SH-SY5Y (cell line): ENCODE results near the gene ANO9.

ENCODE experiments used
- GATA2 ChIP-seq: IDR thresholded peaks from 2 replicates; pipeline ENCODE4 v1.6.1; 2011; ENCODE audit warnings: mild to moderate bottlenecking, low read depth, low read length
- GATA3 ChIP-seq: IDR thresholded peaks from 2 replicates; pipeline ENCODE4 v1.6.1; 2011; ENCODE audit warnings: low read depth, mild to moderate bottlenecking, low read length, moderate library complexity

Gene ANO9

DNA sequence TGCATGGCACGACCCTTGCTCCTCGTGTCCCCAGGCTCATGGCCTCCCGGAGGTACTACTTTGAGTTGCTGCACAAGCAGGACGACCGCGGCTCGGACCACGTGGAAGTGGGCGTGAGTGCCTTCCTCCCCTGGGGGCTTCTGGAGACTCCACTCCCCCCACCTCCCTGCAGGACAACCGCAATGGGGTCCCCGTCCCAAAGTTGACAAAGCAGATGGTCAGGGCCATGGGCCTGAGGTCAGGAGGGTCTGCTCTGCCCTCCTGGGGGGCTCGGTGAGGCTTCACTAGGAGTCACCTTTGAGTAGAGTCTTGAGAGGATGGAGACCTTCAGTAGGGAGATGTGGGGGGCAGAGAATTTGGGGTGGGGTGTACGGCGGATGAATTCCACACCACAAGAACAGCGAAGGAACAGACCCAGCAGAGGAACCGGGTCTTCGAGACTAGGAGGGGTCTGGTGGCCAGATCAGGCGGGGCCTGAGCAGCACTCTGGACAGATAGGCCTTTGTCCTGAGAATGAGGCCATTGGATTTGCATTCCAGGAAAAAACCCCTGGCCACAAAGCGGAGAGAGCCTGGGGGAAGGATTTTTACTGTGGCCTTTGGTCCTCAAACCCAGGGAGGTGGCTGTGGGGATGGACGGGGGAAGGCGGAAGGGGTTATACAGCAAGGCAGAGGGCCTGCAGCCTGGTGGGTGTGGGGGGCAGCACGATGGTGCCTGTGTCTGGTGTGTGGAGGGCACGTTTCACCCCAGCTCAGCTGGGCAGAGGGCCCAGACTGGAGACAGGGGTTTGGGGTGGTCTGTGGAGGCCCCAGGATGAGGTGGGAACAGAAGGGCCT is 67.9 kb downstream of the ANO9 start:
- TF ChIP-seq GATA3 (no peak), GATA2 (no peak)

DNA sequence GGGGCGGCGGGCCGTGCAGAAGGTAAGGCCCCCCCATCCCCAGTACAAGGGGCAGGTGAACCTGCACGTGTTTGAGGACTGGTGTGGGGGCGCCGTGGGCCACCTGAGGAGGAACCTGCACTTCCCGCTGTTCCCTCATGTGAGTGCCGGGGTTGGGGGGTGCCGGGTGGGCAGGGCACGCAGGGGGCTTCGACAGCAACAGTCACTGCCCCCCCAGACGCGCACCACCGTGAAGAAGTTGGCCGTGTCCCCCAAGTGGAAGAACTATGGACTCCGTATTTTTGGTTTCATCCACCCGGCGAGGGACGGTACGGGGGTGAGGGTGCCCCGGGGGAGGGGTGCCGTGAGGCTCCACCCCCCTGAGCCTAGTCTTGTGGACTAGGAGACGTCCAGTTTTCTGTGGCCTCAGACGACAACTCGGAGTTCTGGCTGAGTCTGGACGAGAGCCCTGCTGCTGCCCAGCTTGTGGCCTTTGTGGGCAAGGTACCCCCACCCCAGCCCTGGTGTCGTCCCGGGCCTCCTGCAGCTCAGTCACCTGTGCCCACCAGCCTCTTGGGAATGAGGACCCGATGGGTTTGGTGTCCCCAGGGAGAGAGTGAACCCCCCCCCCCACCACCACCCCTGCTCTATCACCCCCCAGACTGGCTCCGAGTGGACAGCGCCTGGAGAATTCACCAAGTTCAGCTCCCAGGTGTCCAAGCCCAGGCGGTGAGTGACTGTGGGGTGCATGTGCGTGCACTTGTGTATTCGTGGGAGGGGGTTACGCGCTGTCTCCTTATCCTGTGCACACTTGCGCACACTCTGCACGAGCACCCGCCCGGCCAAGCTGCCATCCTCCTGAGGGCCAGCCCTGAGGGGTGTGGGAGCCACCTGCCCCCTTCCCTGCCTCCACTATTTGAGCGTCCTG is 68.7 kb downstream of the ANO9 start:
- TF ChIP-seq GATA2 (no peak), GATA3 (no peak)

DNA sequence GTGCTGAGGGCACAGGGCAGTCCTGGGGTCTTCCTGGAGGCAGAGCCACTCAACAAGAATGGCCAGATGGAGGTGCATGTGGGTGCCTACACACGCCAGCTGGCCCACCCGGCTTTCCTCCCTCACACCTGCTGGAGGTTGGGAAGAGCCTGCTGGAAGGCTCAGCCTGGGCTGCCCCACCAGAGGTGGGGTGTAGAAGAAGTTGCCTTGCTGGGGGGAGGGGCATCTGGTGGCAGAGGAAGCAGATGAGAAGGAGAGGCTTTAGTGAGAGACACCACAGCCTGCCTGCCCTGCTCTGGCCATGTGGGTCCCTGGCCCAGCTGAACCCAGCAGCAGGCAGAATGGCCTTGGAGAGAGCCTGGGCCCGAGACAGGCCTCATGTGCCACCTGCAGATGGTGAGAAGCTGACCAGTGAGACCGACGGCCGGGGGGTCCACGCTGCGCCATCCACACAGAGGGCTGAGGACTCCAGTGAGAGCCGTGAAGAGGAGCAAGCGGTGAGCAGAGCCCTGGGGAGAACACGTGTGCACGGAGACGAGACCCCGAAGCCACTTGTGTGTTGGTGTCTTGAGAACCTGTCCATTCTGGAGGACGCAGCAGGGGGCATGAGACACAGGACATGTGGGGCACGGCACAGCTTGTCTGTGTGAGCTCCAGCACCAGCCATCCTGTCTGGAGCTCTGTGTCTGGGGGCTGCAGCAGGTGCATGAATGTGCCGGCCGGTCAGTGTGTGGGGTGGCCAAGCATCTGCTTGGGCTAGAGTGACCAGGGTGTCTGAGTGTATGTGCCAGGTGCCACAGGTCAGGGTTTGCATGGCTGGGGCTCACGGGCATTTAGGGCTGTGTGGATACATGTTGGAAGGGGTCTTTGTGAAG is 69.9 kb downstream of the ANO9 start:
- no peak for TF ChIP-seq GATA3
- TF ChIP-seq GATA2 = no peak

DNA sequence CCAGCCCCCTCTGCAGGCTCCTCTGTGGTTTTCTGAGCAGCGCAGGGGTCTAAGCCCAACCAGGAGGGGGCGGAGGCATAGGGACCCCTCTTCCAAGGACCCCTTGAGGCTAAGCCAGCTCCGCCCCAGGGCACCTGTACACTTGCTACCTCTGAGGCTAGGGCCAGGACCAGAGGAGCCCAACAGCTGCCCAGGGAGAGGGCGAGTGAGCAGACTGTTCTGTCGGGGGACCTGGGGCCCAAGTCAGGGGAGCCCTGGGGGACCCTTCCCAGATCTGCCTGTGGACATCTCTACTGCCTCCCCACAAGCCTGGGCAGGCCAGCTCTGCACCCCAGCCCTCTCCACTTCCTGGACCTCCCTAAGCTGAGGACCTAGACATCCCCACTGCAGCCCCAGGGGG is 70.8 kb downstream of the ANO9 start:
- TF ChIP-seq GATA2 (no peak), GATA3 (no peak)

DNA sequence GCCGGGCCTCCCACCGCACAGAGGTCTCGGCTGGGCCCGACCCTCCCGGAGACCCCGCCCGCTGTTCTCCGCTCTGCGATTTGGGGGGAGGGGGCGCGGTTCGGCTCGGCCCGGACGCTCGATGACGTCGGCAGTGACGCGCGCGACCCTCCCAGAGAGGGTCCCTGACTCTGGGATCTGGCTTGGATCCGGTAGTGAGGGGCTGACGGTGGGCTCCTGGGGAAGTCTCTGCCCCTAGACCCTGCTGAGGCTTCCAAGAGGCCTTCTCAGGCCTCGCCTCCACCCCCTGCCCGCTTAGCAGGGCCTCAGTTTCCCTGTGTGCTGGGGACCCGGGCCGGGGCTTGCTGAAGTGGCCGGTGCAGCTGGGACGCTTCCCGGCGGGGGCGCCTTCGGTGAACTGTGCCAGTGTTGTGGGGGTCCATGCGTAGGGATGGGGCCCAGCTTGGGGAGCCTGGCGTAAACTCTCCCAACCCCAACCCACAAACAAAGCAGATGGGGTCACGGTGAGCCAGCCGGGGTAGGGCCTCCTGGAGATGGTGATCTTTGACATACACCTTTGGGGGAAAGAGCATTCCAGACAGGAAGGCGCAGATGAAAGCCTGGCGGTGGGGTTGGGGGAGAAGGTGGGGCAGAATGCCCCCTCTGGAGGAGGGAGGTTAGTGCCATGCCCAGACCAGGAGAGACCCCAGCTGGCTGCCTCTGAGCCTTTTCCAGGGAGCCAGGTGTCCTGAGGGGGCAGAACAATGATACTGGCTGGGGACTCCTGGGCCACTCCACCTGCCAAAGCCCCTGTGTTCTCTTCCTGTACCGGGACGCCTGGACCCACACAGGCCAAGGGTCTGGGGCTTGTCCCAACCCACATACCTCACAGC is 71.5 kb downstream of the ANO9 start:
- no peak for TF ChIP-seq GATA2
- TF ChIP-seq GATA3 = no peak

DNA sequence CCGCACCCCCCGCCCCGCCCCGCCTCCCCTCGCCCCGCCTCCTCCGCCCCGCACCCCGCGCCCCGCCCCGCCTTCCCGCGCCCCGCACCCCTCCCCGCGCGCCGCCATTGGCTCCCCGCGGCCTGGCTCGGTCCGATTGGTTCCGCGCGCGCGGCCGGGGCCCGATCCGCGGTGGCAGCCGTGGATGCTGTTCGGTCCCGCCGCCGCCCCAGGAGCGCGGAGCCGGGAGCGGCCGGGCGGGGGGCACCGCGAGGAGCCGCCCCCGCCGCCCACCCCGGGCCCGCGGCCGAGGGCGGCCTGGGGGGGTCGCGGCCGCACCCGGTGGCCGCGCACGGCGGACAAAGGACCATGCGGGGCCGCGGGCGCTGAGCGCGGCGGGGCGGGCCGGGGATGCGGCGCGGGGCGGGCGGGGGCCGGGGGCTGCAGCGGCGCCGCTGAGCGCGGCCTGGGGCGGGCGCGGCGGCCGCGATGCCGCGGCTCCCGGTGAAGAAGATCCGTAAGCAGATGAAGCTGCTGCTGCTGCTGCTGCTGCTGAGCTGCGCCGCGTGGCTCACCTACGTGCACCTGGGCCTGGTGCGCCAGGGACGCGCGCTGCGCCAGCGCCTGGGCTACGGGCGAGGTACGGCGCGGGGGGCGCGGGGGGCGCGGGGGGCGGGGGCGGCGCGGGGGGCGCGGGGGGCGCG is 72.3 kb downstream of the ANO9 start, which contains the start of gene B4GALNT4:
Gene B4GALNT4 (plus strand): TSS at position 164 of the 683 bp plus-strand sequence. CDS start 305 bp downstream, at position 469.
- TF ChIP-seq GATA3 = no peak
- no peak for TF ChIP-seq GATA2

DNA sequence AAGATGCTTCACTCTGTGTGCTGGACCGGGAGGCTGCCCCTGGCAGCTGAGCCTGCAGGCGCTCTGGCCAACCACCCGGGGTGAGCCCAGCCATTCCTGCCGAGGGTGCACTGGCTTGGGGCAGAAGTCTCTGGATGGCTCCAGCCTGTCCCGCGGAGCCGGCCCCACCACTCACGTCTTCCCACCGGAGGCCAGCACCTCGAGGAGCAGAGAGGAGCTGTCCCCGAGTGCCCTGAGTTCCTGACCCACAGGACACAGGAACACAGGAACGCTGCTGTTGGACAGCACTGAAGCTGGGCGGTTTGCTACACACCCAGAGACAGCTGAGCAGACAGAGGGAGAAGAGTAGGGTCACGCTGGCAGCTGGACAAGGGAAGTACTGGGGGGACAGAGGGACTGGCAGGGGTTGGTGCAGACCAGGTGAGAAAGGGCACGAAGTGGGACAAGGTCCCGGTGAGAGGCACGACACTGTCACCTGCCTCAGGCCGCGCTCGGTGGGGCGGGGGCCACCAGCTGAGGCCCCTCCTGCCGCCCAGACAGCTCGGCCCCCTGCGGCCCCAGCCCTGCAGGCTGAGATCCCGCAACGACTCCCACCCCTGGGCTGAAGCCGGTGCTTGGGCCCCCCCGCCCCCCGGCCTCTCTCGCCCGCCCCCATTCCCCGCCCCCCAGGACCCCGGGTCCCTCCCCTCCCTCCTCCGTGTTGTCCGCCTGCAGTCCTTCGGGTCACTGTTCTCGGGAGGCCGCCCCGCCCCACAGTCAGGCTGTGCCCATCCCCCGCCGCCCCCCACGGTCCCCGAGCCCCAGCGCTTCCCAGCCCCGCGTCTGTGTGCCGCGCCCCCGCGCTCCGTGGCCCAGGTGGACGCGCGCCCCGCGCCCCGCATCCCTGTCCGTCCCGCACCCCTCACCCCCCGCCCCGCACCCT is 73.1 kb downstream of the ANO9 start:
- TF ChIP-seq GATA2 = no peak
- TF ChIP-seq GATA3 = no peak

DNA sequence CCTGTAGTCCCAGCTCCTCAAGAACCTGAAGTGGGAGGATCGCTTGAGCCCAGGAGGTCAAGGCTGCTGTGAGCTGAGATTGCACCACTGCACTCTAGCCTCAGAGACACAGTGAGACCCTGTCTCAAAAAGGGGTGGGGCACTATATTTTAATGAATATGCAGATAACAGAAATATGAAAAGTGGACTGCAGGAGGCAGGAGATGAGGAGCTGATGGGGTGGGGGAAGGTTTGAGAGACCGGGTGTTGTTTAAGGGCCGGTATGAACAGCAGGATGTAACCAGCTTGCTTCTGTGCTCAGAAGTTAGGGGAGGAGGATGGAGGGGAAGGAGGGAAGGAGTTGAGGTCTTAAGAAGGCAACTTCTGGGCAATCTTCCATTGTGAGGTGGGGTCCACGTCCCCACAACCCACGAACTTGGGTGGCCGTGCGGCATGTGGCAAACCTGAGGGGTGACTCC is 73.8 kb downstream of the ANO9 start:
- TF ChIP-seq GATA2 (no peak), GATA3 (no peak)
